Bone marrow (tissue), 2 donors: ENCODE data around the gene NTNG2.

Experiments
- DNase-seq, 2 donors: peaks; one replicate each; lab custom pipeline; 2025; lab: John Stamatoyannopoulos, UW

Gene NTNG2

DNA sequence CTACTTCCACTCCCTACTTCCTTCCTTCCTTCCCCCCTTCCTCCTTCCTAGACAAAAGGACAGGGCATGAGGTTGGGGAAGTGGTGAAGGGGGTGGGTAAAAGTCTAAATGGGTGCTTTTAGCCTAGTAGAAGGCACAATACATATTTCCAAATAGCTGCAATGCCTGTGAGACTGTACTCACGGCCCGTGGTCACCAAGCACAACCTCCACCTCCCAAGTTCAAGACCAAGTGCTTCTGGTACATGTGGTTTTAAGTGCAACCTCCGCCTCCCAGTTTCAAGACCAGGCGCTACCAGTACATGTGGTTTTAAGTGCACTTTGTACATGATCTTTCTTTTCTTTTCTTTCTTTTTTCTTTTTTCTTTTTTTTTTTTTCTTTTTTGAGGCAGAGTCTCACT lies 14.5 kb upstream of the NTNG2 start:
- DNase-seq = no peak

DNA sequence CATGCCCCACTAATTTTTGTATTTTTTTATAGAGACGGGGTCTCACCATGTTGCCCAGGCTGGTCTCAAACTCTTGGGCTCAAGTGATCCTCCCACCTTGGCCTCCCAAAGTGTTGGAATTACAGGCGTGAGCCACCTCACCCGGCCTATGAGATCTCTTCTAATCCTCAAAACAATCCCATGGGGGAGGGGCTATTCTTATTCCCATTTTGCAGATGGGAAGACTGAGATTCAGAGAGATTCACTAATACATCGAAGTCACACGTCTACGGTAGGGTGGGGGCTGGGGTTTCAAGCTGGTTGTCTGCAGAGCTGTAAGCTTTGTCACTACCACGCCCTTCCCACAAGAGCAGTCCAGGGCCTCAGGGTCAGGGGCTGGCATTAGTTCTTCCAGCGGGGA lies 14.0 kb upstream of the NTNG2 start:
- DNase-seq = no peak

DNA sequence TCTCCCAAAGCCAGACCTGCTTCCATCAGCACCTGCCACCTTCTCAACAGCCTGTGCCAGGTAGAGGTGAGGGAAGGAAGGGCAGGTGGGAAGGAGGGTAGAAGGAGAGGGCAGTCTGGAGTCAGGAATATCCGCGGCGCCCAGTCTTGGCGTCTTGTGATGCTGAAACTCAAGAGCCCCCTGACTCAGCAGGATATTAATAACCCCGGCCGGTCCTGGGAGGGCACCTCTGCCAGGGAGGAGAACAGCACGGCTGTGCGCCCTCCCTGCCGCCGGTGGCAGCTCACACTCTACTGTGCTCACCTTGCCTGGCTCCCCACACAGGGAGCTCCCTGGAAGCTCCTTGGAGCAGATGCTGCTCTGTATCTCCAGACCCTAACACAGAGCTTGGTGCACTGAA lies 11.6 kb upstream of the NTNG2 start:
- DNase-seq = no peak

DNA sequence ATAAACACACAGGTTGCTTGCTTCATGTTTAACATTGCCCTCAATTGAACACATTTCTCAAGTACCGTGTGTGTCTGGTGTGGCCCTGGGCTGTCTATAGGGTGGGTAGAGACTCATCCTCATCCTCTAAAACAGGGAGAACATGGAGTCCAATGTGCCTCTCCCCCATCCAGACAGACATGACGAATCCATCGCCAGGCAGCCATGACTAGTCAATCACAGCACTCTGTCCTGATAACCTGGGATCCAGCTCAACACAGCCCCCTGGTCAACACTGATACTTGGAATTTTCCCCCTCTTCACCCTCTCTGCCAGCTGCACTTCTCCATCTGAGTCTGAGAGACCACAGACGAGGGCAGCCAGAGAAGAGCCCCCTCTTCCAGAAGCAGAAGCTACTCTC lies 10.7 kb upstream of the NTNG2 start:
- DNase-seq = no peak

- no peak for DNase-seq
Observed at GRCh38 chr9:132152231-132152630, 9.6 kb upstream of the NTNG2 start.

GRCh38 chr9:132154863-132155567 lies 6.8 kb upstream of the NTNG2 start:
- no peak for DNase-seq

DNA sequence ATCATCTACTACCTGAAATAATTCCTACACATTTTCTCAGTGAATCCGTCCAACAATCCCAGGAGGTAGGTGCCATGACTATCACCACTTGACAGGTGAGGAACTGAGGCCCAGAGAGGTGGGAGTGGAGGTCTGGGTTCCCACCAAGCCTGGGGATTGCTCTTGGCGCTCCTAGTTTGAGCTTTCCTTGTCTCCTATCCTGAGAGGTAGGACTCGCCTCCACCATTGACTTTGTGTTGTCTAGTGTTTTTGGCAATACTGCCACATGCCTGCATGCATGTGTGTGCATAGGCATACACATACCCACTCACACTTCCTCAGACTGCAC lies 6.3 kb upstream of the NTNG2 start:
- DNase-seq = no peak

DNA sequence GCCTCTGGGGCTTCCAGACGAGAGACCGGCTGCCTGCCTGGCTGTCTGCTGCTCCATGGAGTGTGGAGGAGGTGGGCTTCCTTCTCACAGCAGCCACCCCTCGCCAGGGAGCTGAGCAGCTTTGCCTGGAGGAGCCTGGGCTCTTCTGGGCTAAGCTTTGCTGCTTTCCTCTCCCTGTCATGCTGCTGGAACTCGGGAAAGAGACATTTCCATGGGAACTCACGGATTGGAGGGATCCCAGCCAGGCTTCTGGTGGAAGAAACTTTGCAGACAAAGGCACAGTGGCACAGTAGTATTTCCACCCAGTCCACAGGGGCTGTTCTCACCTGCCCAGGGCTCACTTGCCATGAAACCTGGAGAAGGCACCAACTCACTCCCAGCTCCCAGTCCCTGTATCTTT lies 5.6 kb upstream of the NTNG2 start:
- DNase-seq = no peak

GRCh38 chr9:132157347-132158116 lies 4.3 kb upstream of the NTNG2 start:
- DNase-seq = no peak

GRCh38 chr9:132160802-132161742 lies 786 bp upstream of the NTNG2 start:
- DNase-seq = peak; percentile 31 to 46

DNA sequence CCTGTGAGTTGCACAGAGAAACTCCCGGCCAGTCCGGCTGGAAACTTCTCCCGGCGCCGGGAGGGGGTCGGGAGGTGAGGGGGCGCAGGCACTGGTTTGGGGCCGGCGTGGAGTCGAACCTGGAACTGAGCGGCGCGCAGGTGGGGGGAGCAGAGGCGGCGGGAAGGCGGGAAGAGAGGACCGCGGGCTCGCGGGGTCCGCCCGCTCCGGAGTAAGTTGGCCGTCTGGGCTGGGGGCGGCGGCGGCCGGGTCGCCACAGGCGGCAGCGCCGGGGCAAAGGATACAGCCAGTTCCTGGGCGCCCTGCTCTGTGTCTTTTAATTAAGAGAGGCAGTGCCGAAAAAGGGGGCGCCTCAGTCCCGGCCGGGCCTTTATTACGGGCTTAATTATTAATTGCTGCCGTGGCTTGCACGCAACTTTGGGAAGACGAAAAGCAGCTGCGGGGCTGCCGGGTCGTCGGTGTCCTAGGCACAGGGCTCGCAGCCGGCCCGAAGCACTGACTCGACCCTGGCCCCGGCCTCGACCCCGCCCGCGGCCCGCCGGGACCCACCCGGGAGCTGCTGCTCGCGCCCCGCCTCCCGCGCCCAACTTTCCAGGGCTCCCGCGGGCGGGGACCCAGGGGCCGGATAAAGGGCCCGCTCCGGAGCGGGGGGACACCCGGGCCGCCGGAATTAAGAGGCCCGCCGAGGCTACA lies 1.1 kb downstream of the NTNG2 start:
- DNase-seq = no peak

DNA sequence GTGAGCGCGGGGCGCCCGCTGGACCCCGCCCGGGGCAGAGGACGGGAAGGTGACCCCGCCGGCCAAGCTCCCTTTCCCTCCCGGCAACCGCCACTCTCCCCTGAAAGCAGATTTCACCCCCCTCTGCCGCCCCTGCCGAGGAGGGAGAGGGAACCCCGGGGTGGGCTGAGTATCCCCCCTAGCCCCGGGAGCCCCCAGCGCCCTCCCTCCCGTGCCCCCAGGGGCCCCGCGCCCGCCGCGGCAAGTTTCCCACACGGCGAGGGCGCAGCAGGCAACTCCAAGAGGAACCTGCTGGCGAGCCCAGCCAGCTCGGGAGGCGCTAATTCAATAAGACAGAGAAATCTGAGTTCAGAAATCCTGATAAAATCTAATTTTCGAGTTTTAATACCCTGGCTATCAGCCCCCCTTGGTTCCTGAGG lies 1.6 kb downstream of the NTNG2 start:
- DNase-seq = peak in 1 of 2 donors; percentile 7

GRCh38 chr9:132163876-132164603 lies 2.2 kb downstream of the NTNG2 start:
- DNase-seq = no peak

DNA sequence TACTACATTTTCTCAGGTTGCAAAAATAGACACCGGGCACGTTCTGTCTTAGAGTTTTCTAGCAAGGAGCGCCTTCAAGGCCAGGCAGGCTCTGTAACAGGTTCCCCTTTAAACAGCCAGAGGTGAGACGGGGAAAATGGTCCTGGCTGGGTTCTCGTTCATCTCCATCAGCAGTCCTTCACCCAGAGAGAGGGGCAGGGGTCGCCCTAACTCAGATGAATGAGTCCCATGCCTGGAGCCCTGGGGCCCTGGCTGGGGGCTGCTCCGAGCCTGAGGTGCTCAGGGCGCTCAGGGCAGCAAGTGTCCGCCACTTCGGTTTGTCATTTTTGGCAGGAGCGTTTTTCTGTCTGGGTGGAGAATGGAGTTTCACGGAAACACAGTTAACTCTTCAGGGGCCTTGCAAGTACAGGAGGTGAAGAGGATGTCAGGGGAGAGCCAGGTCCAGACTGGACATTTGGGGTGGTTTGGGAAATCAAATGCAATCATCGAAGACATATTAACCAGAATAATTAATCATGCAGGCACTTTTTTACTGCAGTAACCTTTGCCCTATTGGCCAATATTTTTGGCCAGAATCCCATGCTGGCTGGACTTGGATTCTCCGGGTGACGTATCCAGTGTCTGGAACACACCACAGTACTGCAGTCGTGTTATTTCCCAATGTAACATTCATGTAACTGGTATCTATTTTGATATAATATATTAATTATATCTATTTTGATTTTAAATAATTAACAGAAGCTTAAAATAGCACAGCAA lies 2.9 kb downstream of the NTNG2 start:
- no peak for DNase-seq

- no peak for DNase-seq
Observed at GRCh38 chr9:132166599-132166998, 4.7 kb downstream of the NTNG2 start.

- no peak for DNase-seq
Observed at GRCh38 chr9:132167192-132167591, 5.3 kb downstream of the NTNG2 start.

DNA sequence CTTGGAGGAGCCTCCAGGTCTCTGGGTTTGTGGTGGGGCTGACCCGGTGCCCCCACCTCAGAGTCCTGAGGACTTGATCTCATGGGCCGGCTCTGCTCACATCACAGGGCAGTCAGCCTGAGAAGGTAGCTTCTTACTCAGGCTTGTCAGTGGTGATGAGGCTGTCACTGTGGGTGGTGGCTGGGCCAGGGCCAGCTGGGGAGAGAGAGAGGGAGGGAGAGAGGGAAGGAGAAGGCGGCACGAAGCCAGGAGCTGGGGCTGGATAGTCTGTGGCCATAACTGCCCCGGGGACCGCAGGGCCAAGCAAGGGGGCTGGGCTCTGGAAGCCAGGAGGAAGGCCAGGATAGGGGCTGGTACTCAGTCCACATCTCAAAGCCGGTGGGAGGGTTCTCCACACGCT lies 6.5 kb downstream of the NTNG2 start:
- DNase-seq = no peak

DNA sequence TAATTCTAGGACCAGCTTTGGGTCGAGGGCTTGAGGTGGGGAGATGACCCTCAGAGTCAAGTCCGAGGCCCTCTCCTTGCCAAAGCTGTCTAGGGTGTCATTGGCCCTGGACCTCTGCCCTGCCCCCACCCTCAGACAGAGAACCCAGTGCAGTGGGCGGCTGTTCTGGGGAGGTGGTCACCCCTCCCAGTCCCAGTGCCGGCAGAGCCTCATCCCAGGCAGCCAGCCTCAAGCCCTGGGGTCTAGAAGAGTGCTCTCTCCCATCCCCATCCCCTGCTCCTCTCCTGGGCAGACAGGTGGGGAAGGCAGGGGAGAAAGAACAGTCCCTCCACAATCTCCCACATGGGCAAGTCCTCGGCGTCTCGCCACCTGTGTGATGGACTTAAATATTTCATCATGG lies 7.0 kb downstream of the NTNG2 start:
- DNase-seq = no peak

- DNase-seq = peak; percentile 3 to 8
Observed at GRCh38 chr9:132169672-132170392, 8.0 kb downstream of the NTNG2 start.

DNA sequence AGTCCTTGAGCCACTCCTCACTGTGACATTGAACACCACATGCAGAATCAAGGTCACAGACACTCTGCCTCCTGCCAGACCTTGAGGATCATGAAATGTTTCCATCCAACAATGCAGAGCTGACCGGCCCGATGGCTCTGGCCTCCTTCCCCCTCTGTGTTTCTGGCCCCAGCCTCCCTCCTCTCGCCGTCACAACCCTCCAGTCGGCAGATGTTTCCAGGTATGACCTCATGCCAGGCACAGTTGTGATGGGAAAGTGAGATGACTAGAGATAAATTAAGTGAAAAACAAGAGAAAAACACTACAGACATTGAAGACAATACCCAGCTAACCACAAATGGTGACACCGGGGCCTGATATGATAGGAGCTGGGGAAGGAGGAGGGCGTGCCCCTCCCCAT lies 9.8 kb downstream of the NTNG2 start:
- no peak for DNase-seq
